Natural killer cell treated with Interleukin-12 subunit alpha and Interleukin-12 subunit beta and Interleukin-15 and Interleukin-18, amount 100 ng/mL, for 72 hours (primary cell): ENCODE results near the gene COMMD1. TPM values are rescaled to one million over a fixed set of nuclear protein-coding genes. Genes with fewer than 3 reads are reported as not detected.

Source experiments
- ATAC-seq, 2 donors: fragments of 150-1000 bp; cut with Tn5 transposase in 1 of 2; sonication (Bioruptor Pico), chemical (Tn5 transposase) in 1 of 2; 2 replicates each; pipeline ENCODE4 v1.10.0; 2021
- DNase-seq: peaks from one replicate; pipeline ENCODE4 v3.0.0; 2022; ENCODE audit warnings: low spot score
- H3K27ac Mint-ChIP-seq, 2 donors: 1 replicate in 1 of 2; 2 replicates in 1 of 2; pipeline ENCODE4 v1.8.0; 2022; ENCODE audit warnings: mixed read lengths in 2 of 2, mild to moderate bottlenecking in 1 of 2, moderate library complexity in 1 of 2
- H3K27me3 Mint-ChIP-seq, 2 donors: 1 replicate in 1 of 2; 2 replicates in 1 of 2; pipeline ENCODE4 v1.8.0; 2022; ENCODE audit warnings: mixed read lengths in 2 of 2
- H3K36me3 Mint-ChIP-seq: one replicate; pipeline ENCODE4 v1.8.0; 2022; ENCODE audit warnings: mixed read lengths
- H3K4me1 Mint-ChIP-seq, 2 donors: 1 replicate in 1 of 2; 2 replicates in 1 of 2; pipeline ENCODE4 v1.8.0; 2022; ENCODE audit warnings: low read depth in 2 of 2, mixed read lengths in 2 of 2, mild to moderate bottlenecking in 1 of 2
- H3K4me3 Mint-ChIP-seq: one replicate; pipeline ENCODE4 v1.8.0; 2022; ENCODE audit warnings: mixed read lengths
- H3K9me3 Mint-ChIP-seq: 2 replicates; pipeline ENCODE4 v1.8.0; 2022; ENCODE audit warnings: mixed read lengths
- total RNA-seq, 2 donors: library from RNA; stranded (reverse); gene quantifications; one replicate each; pipeline ENCODE4 v1.2.3, GENCODE V29; 2022

Gene COMMD1
- total RNA-seq, 2 donors from 2014 or later, result 34.4 to 44.4 TPM

- no peak for ATAC-seq
- H3K4me3 Mint-ChIP-seq, result no peak overlapping the region
- no peak for DNase-seq
- H3K4me1 Mint-ChIP-seq, result peaks cover 10% of the 10 kb centered on the region in 2 donors
- no peaks in the 10 kb centered on the region for H3K27me3 Mint-ChIP-seq
- no peaks in the 10 kb centered on the region for H3K36me3 Mint-ChIP-seq
- H3K27ac Mint-ChIP-seq, result peak overlapping the region in 1 of 2 donors; percentile 76
- no peaks in the 10 kb centered on the region for H3K9me3 Mint-ChIP-seq
Observed at GRCh38 chr2:62065243-62065642, 159.8 kb downstream of the COMMD1 start.

GRCh38 chr2:62071126-62071598 is 165.7 kb downstream of the COMMD1 start:
- Mint-ChIP-seq H3K36me3 (peaks cover 5% of the 10 kb centered on the region), H3K9me3 (no peaks in the 10 kb centered on the region), H3K4me3 (no peak overlapping the region), H3K4me1 (peaks cover 6 to 23% of the 10 kb centered on the region in 2 donors), H3K27ac (no peak overlapping the region), H3K27me3 (no peaks in the 10 kb centered on the region)
- ATAC-seq, result no peak
- DNase-seq, result no peak

- H3K9me3 Mint-ChIP-seq, result no peaks in the 10 kb centered on the region
Observed at GRCh38 chr2:62071760-62072680, 166.5 kb downstream of the COMMD1 start.

GRCh38 chr2:62074233-62074632 is 168.8 kb downstream of the COMMD1 start:
- DNase-seq (no peak), ATAC-seq (no peak)
- H3K4me1 Mint-ChIP-seq, result peaks cover 4 to 20% of the 10 kb centered on the region in 2 donors

More at GRCh38 chr2:62071760-62072680, 166.5 kb downstream of the COMMD1 start:
- no peak overlapping the region for H3K4me3 Mint-ChIP-seq
- ATAC-seq (no peak), DNase-seq (no peak)
- peaks cover 5% of the 10 kb centered on the region for H3K36me3 Mint-ChIP-seq
- peaks cover 4 to 20% of the 10 kb centered on the region in 2 donors for H3K4me1 Mint-ChIP-seq
- H3K27ac Mint-ChIP-seq, result no peak overlapping the region
- H3K27me3 Mint-ChIP-seq, result no peaks in the 10 kb centered on the region

GRCh38 chr2:62076980-62077638 is 171.6 kb downstream of the COMMD1 start:
- Mint-ChIP-seq H3K9me3 (no peaks in the 10 kb centered on the region), H3K4me1 (peaks cover 4 to 11% of the 10 kb centered on the region in 2 donors), H3K27me3 (no peaks in the 10 kb centered on the region), H3K36me3 (peaks cover 5% of the 10 kb centered on the region), H3K27ac (no peak overlapping the region), H3K4me3 (no peak overlapping the region)
- no peak for ATAC-seq
- DNase-seq, result no peak

More at GRCh38 chr2:62074233-62074632, 168.8 kb downstream of the COMMD1 start:
- no peak overlapping the region for H3K27ac Mint-ChIP-seq
- H3K4me3 Mint-ChIP-seq, result no peak overlapping the region
- H3K27me3 Mint-ChIP-seq, result no peaks in the 10 kb centered on the region
- H3K36me3 Mint-ChIP-seq, result peaks cover 5% of the 10 kb centered on the region
- no peaks in the 10 kb centered on the region for H3K9me3 Mint-ChIP-seq

- no peaks in the 10 kb centered on the region for H3K27me3 Mint-ChIP-seq
- no peaks in the 10 kb centered on the region for H3K9me3 Mint-ChIP-seq
- H3K4me3 Mint-ChIP-seq, result no peak overlapping the region
- H3K36me3 Mint-ChIP-seq, result no peaks in the 10 kb centered on the region
- no peak overlapping the region for H3K27ac Mint-ChIP-seq
- peaks cover 5 to 6% of the 10 kb centered on the region in 2 donors for H3K4me1 Mint-ChIP-seq
- ATAC-seq (no peak), DNase-seq (no peak)
Observed at GRCh38 chr2:62084801-62085200, 179.3 kb downstream of the COMMD1 start.

GRCh38 chr2:62089658-62090057 is 184.2 kb downstream of the COMMD1 start:
- H3K9me3 Mint-ChIP-seq, result no peaks in the 10 kb centered on the region
- ATAC-seq, result no peak
- H3K27me3 Mint-ChIP-seq, result peaks cover 0 to 3% of the 10 kb centered on the region in 2 donors

GRCh38 chr2:62091471-62091870 is 186.0 kb downstream of the COMMD1 start:
- H3K9me3 Mint-ChIP-seq, result no peaks in the 10 kb centered on the region
- H3K27me3 Mint-ChIP-seq, result peaks cover 0 to 3% of the 10 kb centered on the region in 2 donors

More at GRCh38 chr2:62089658-62090057, 184.2 kb downstream of the COMMD1 start:
- Mint-ChIP-seq H3K4me3 (no peak overlapping the region), H3K36me3 (no peaks in the 10 kb centered on the region), H3K4me1 (peaks cover 5 to 6% of the 10 kb centered on the region in 2 donors), H3K27ac (no peak overlapping the region)
- DNase-seq, result no peak

GRCh38 chr2:62099050-62099449 is 193.6 kb downstream of the COMMD1 start:
- Mint-ChIP-seq H3K4me1 (peaks cover 12 to 18% of the 10 kb centered on the region in 2 donors), H3K27me3 (peaks cover 0 to under 1% of the 10 kb centered on the region in 2 donors), H3K27ac (peak overlapping the region; percentile 74 to 79), H3K36me3 (no peaks in the 10 kb centered on the region), H3K9me3 (no peaks in the 10 kb centered on the region), H3K4me3 (peak overlapping the region; percentile 74)
- no peak for DNase-seq
- no peak for ATAC-seq

More at GRCh38 chr2:62091471-62091870, 186.0 kb downstream of the COMMD1 start:
- Mint-ChIP-seq H3K36me3 (no peaks in the 10 kb centered on the region), H3K27ac (peak overlapping the region in 1 of 2 donors; percentile 20), H3K4me3 (no peak overlapping the region), H3K4me1 (peaks cover 5 to 6% of the 10 kb centered on the region in 2 donors)
- no peak for ATAC-seq
- DNase-seq, result no peak

- Mint-ChIP-seq H3K4me1 (peaks cover 12 to 18% of the 10 kb centered on the region in 2 donors), H3K4me3 (peak overlapping the region; percentile 74), H3K9me3 (no peaks in the 10 kb centered on the region), H3K27ac (peak overlapping the region; percentile 74 to 79), H3K27me3 (no peaks in the 10 kb centered on the region), H3K36me3 (no peaks in the 10 kb centered on the region)
- DNase-seq (no peak), ATAC-seq (peak; percentile 44 to 70)
Observed at GRCh38 chr2:62099523-62100175, 194.2 kb downstream of the COMMD1 start.

GRCh38 chr2:62101886-62102285 is 196.4 kb downstream of the COMMD1 start:
- no peaks in the 10 kb centered on the region for H3K36me3 Mint-ChIP-seq
- ATAC-seq (no peak), DNase-seq (no peak)
- H3K27ac Mint-ChIP-seq, result no peak overlapping the region
- no peaks in the 10 kb centered on the region for H3K9me3 Mint-ChIP-seq
- no peaks in the 10 kb centered on the region for H3K27me3 Mint-ChIP-seq
- peaks cover 12 to 18% of the 10 kb centered on the region in 2 donors for H3K4me1 Mint-ChIP-seq
- no peak overlapping the region for H3K4me3 Mint-ChIP-seq

- Mint-ChIP-seq H3K27ac (peak overlapping the region in 1 of 2 donors; percentile 12), H3K4me1 (peaks cover 12 to 18% of the 10 kb centered on the region in 2 donors), H3K9me3 (no peaks in the 10 kb centered on the region), H3K36me3 (no peaks in the 10 kb centered on the region), H3K27me3 (no peaks in the 10 kb centered on the region), H3K4me3 (no peak overlapping the region)
- DNase-seq (no peak), ATAC-seq (no peak)
Observed at GRCh38 chr2:62102402-62102920, 197.0 kb downstream of the COMMD1 start.

- H3K4me3 Mint-ChIP-seq, result no peak overlapping the region
- no peak for DNase-seq
- no peaks in the 10 kb centered on the region for H3K36me3 Mint-ChIP-seq
- H3K4me1 Mint-ChIP-seq, result peaks cover 0 to 1% of the 10 kb centered on the region in 2 donors
- H3K27me3 Mint-ChIP-seq, result no peaks in the 10 kb centered on the region
- no peak overlapping the region for H3K27ac Mint-ChIP-seq
- no peak for ATAC-seq
- H3K9me3 Mint-ChIP-seq, result no peaks in the 10 kb centered on the region
Observed at GRCh38 chr2:62109554-62109953, 204.1 kb downstream of the COMMD1 start.
